ENCODE measurements around the gene CSGALNACT2.

CSGALNACT2 gene

GRCh38 chr10:43229208-43230061 lies 91.2 kb downstream of the CSGALNACT2 start:
- Mint-ChIP-seq H3K27ac (no peak overlapping the region), H3K9me3 (no peaks in the 10 kb centered on the region), H3K27me3 (peaks cover 26% of the 10 kb centered on the region), H3K4me1 (ENCODE audit: low read depth) (peaks cover 43% of the 10 kb centered on the region), H3K4me3 (peak overlapping the region; percentile 70), H3K36me3 (ENCODE audit: low read depth) (no peaks in the 10 kb centered on the region)
- DNase-seq: peak; percentile 63

- Mint-ChIP-seq H3K4me3 (peak overlapping the region; percentile 18), H3K36me3 (ENCODE audit: low read depth) (no peaks in the 10 kb centered on the region), H3K27ac (no peak overlapping the region), H3K27me3 (peaks cover 26% of the 10 kb centered on the region), H3K4me1 (ENCODE audit: low read depth) (peaks cover 37% of the 10 kb centered on the region), H3K9me3 (no peaks in the 10 kb centered on the region)
- peak; percentile 29 for DNase-seq
Measured at GRCh38 chr10:43230101-43230908, 92.1 kb downstream of the CSGALNACT2 start.

- no peak overlapping the region for H3K4me3 Mint-ChIP-seq
- no peaks in the 10 kb centered on the region for H3K36me3 Mint-ChIP-seq (ENCODE audit: low read depth)
- no peak overlapping the region for H3K27ac Mint-ChIP-seq
- peaks cover 30% of the 10 kb centered on the region for H3K4me1 Mint-ChIP-seq (ENCODE audit: low read depth)
- H3K27me3 Mint-ChIP-seq: peaks cover 26% of the 10 kb centered on the region
- DNase-seq: no peak
- H3K9me3 Mint-ChIP-seq: no peaks in the 10 kb centered on the region
Measured at GRCh38 chr10:43230909-43231522, 92.8 kb downstream of the CSGALNACT2 start.

- Mint-ChIP-seq H3K4me3 (no peak overlapping the region), H3K36me3 (ENCODE audit: low read depth) (no peaks in the 10 kb centered on the region), H3K27me3 (peaks cover 26% of the 10 kb centered on the region), H3K9me3 (no peaks in the 10 kb centered on the region), H3K27ac (no peak overlapping the region), H3K4me1 (ENCODE audit: low read depth) (peaks cover 25% of the 10 kb centered on the region)
- DNase-seq: peak; percentile 43
Measured at GRCh38 chr10:43231523-43232078, 93.4 kb downstream of the CSGALNACT2 start.

- Mint-ChIP-seq H3K9me3 (no peaks in the 10 kb centered on the region), H3K27me3 (peaks cover 12% of the 10 kb centered on the region), H3K4me1 (ENCODE audit: low read depth) (peaks cover 15% of the 10 kb centered on the region), H3K36me3 (ENCODE audit: low read depth) (no peaks in the 10 kb centered on the region), H3K27ac (no peak overlapping the region), H3K4me3 (no peak overlapping the region)
- peak; percentile 20 for DNase-seq
Measured at GRCh38 chr10:43233601-43234430, 95.6 kb downstream of the CSGALNACT2 start.

- peak; percentile 24 for DNase-seq
- no peaks in the 10 kb centered on the region for H3K36me3 Mint-ChIP-seq (ENCODE audit: low read depth)
Measured at GRCh38 chr10:43234471-43235041, 96.3 kb downstream of the CSGALNACT2 start.

More at GRCh38 chr10:43234471-43235041, 96.3 kb downstream of the CSGALNACT2 start:
- H3K9me3 Mint-ChIP-seq: peaks cover 2% of the 10 kb centered on the region
- H3K4me3 Mint-ChIP-seq: no peak overlapping the region
- H3K27ac Mint-ChIP-seq: no peak overlapping the region
- peaks cover 15% of the 10 kb centered on the region for H3K27me3 Mint-ChIP-seq
- H3K4me1 Mint-ChIP-seq (ENCODE audit: low read depth): peaks cover 11% of the 10 kb centered on the region
